Suprapubic skin (tissue), 4 donors: ENCODE data around the gene ERCC8. TPM values are rescaled to one million over a fixed set of nuclear protein-coding genes. Genes with fewer than 3 reads are reported as not detected.

Experiments used
- DNase-seq, 2 donors: peaks; one replicate each; pipeline ENCODE4 v3.0.0-alpha.2; 2019; ENCODE audit warnings: low spot score in 2 of 2
- H3K27ac ChIP-seq: fragments of 200-600 bp; sonication (generic); one replicate; pipeline ENCODE4 v1.5.1; 2019
- H3K27me3 ChIP-seq: fragments of 200-600 bp; sonication (generic); one replicate; pipeline ENCODE4 v1.5.1; 2019
- H3K36me3 ChIP-seq: fragments of 200-600 bp; sonication (generic); one replicate; pipeline ENCODE4 v1.5.1; 2019
- H3K4me1 ChIP-seq: fragments of 200-600 bp; sonication (generic); one replicate; pipeline ENCODE4 v1.5.1; 2019
- H3K4me3 ChIP-seq: fragments of 200-600 bp; sonication (generic); one replicate; pipeline ENCODE4 v1.5.1; 2019; ENCODE audit warnings: mild to moderate bottlenecking
- H3K9me3 ChIP-seq: fragments of 200-600 bp; sonication (generic); one replicate; pipeline ENCODE4 v1.5.1; 2019
- EP300 ChIP-seq: sonication (generic); formaldehyde crosslinking; IDR thresholded peaks from one replicate; pipeline ENCODE4 v1.6.1; 2017; ENCODE audit warnings: antibody characterized with exemption
- POLR2A ChIP-seq, 2 donors: fragments of 450-650 bp; IDR thresholded peaks; one replicate each; pipeline ENCODE4 v1.6.1; 2017; ENCODE audit warnings: antibody characterized with exemption in 2 of 2, mild to moderate bottlenecking in 2 of 2, moderate library complexity in 2 of 2
- POLR2AphosphoS5 ChIP-seq, 3 donors: sonication (generic); formaldehyde crosslinking; IDR thresholded peaks; one replicate each; pipeline ENCODE4 v1.6.1; 2017; ENCODE audit warnings: antibody characterized with exemption in 3 of 3
- WGBS: methylation state at CpG from one replicate; pipeline ENCODE4 v1.1.5; 2018; 5-methylcytosine and 5-hydroxymethylcytosine counted together
- total RNA-seq, 4 donors: library from RNA; depleted of rRNA; stranded (reverse); fragments of >200 nt; gene quantifications; one replicate each; pipeline ENCODE4 v1.1.0, GENCODE V29; 2016
- TF ChIP-seq, protein P1 (sequence below), 2 donors: fragments of 200-600 bp in 1 of 2; fragments of 450-650 bp in 1 of 2; sonication (generic) in 1 of 2; IDR thresholded peaks; one replicate each; pipeline ENCODE4 v1.5.1; 2016 to 2019; ENCODE audit warnings: antibody characterized with exemption in 2 of 2, mild to moderate bottlenecking in 1 of 2, moderate library complexity in 1 of 2

Gene ERCC8
- total RNA-seq, 4 donors from 2014 or later = 6.7 to 14.9 (median 11.9) TPM

GRCh38 chr5:60888359-60889061 lies 56.4 kb downstream of the ERCC8 start:
- peaks cover 12% of the 10 kb centered on the region for H3K36me3 ChIP-seq
- no peaks in the 10 kb centered on the region for H3K4me1 ChIP-seq
- TF ChIP-seq POLR2AphosphoS5 (IDR thresholded peaks at IDR 0.05) (no peak), EP300 (no peak), POLR2A (IDR thresholded peaks at IDR 0.05) (no peak)
- TF ChIP-seq, protein P1, sequence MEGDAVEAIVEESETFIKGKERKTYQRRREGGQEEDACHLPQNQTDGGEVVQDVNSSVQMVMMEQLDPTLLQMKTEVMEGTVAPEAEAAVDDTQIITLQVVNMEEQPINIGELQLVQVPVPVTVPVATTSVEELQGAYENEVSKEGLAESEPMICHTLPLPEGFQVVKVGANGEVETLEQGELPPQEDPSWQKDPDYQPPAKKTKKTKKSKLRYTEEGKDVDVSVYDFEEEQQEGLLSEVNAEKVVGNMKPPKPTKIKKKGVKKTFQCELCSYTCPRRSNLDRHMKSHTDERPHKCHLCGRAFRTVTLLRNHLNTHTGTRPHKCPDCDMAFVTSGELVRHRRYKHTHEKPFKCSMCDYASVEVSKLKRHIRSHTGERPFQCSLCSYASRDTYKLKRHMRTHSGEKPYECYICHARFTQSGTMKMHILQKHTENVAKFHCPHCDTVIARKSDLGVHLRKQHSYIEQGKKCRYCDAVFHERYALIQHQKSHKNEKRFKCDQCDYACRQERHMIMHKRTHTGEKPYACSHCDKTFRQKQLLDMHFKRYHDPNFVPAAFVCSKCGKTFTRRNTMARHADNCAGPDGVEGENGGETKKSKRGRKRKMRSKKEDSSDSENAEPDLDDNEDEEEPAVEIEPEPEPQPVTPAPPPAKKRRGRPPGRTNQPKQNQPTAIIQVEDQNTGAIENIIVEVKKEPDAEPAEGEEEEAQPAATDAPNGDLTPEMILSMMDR (IDR thresholded peaks at IDR 0.05) = no peak
- H3K4me3 ChIP-seq = no peak overlapping the region
- H3K27me3 ChIP-seq = no peaks in the 10 kb centered on the region
- DNase-seq = no peak
- H3K9me3 ChIP-seq = no peaks in the 10 kb centered on the region
- 89% methylated on average over 2 of the region's 2 CpGs for WGBS
- H3K27ac ChIP-seq = no peak overlapping the region

GRCh38 chr5:60887746-60888145 lies 57.1 kb downstream of the ERCC8 start:
- 89% methylated on average over 2 of the region's 2 CpGs for WGBS
- Histone ChIP-seq H3K4me3 (no peak overlapping the region), H3K36me3 (peaks cover 7% of the 10 kb centered on the region), H3K27me3 (no peaks in the 10 kb centered on the region), H3K4me1 (no peaks in the 10 kb centered on the region), H3K9me3 (no peaks in the 10 kb centered on the region), H3K27ac (no peak overlapping the region)
- TF ChIP-seq POLR2A (IDR thresholded peaks at IDR 0.05) (no peak), EP300 (no peak), POLR2AphosphoS5 (IDR thresholded peaks at IDR 0.05) (no peak)
- TF ChIP-seq, protein P1 (IDR thresholded peaks at IDR 0.05) = no peak
- DNase-seq = no peak

- TF ChIP-seq POLR2A (IDR thresholded peaks at IDR 0.05) = no peak
- no peak for TF ChIP-seq POLR2AphosphoS5 (IDR thresholded peaks at IDR 0.05)
- TF ChIP-seq, protein P1 (IDR thresholded peaks at IDR 0.05) = no peak
- TF ChIP-seq EP300 = no peak
- WGBS = 93% methylated on average over 1 of the region's 1 CpG
- DNase-seq = no peak
- no peaks in the 10 kb centered on the region for H3K4me1 ChIP-seq
- H3K4me3 ChIP-seq = no peak overlapping the region
- H3K36me3 ChIP-seq = peaks cover 2% of the 10 kb centered on the region
- H3K27me3 ChIP-seq = no peaks in the 10 kb centered on the region
- H3K27ac ChIP-seq = no peak overlapping the region
- H3K9me3 ChIP-seq = no peaks in the 10 kb centered on the region
Observed at GRCh38 chr5:60887096-60887495, 57.8 kb downstream of the ERCC8 start.

- H3K27ac ChIP-seq = no peak overlapping the region
- no peaks in the 10 kb centered on the region for H3K27me3 ChIP-seq
- peaks cover 5% of the 10 kb centered on the region for H3K36me3 ChIP-seq
- DNase-seq = no peak
- TF ChIP-seq POLR2A (IDR thresholded peaks at IDR 0.05) (no peak), POLR2AphosphoS5 (IDR thresholded peaks at IDR 0.05) (no peak), EP300 (no peak)
- TF ChIP-seq, protein P1 (IDR thresholded peaks at IDR 0.05) = no peak
- no peaks in the 10 kb centered on the region for H3K9me3 ChIP-seq
- 95% methylated on average over 5 of the region's 5 CpGs for WGBS
- no peaks in the 10 kb centered on the region for H3K4me1 ChIP-seq
- H3K4me3 ChIP-seq = no peak overlapping the region
Observed at GRCh38 chr5:60886158-60886557, 58.7 kb downstream of the ERCC8 start.

DNA sequence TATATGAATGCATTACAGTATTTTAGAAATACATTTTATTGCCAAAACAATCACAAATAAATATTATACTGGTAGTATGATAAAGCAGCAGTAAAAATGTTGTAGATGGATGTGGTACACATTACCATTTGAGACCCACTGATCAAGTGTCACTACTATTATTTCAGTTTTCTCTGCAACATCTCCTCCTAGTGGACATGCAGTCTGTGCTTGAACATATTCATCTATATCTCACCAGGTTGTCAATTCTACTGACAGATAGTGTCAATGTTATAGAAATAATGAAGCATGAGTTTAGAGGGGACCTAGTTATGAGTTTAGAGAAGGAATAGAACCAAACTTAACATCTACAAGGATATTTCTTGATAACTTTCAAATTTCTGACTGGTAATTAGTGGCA lies 61.6 kb downstream of the ERCC8 start:
- Histone ChIP-seq H3K4me3 (no peak overlapping the region), H3K4me1 (no peaks in the 10 kb centered on the region), H3K36me3 (peaks cover 5% of the 10 kb centered on the region), H3K27ac (no peak overlapping the region), H3K9me3 (no peaks in the 10 kb centered on the region), H3K27me3 (no peaks in the 10 kb centered on the region)
- TF ChIP-seq EP300 = no peak
- TF ChIP-seq, protein P1 (IDR thresholded peaks at IDR 0.05) = peak in 1 of 2 donors; percentile 13
- DNase-seq = no peak
